ENCODE results near the gene ZC3H4. TPM values are rescaled to one million over a fixed set of nuclear protein-coding genes. Genes with fewer than 3 reads are reported as not detected.
"Not testable (repeated sequence)": the region's sequence is repeated elsewhere in the genome, so short reads cannot be mapped to it uniquely, and the experiment has no call there.

ZC3H4 gene
- total RNA-seq, 2 experiments from 2014 or later, result 84.3 to 86.0 TPM

DNA sequence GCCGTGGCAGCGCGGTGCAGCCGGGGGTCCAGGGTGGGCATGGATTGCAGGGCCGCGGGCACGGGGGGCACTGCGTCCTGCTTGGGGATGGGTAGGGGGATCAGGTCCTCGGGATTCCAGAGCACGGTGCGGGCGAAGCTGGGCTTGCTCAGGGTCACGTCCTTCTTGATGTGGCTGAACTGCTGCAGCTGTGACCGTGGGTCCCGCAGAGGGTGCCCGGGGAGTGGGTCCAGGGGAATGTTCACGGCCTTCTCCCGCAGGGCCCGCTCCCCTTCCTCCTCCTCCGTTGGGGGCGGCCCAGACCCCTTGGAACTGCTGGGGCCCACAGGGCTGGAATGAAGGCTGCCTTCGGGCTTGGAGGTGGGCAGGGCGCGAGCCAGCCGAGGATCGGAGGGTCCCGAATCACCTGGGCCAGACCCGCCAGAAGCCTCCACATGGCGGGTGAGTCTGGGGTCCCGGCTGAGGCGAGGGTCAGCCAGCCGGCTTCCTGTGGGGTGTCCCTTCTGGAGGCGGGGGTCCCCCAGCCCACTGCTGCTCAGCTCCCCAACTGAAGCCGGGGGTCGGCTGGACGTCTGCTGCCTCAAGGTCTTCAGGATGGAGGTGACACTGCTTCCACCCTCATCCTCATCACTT, 46.2 kb downstream of the ZC3H4 start:
- DNase-seq (no peak), ATAC-seq (ENCODE audit: low read depth) (no peak)
- no peak overlapping the region for H3K27ac Mint-ChIP-seq
- H3K9me3 Mint-ChIP-seq, result no peaks in the 10 kb centered on the region
- H3K4me1 Mint-ChIP-seq, result peaks cover 2% of the 10 kb centered on the region
- H3K36me3 Mint-ChIP-seq, result peaks cover 9% of the 10 kb centered on the region
- POLR2A ChIA-PET, result interaction anchor here (0.6 kb wide), 1 partner anchor 92 kb away, joined by 4 read pairs; no protein-coding TSS in a partner anchor
- no peak overlapping the region for H3K4me3 Mint-ChIP-seq
- no peaks in the 10 kb centered on the region for H3K27me3 Mint-ChIP-seq

DNA sequence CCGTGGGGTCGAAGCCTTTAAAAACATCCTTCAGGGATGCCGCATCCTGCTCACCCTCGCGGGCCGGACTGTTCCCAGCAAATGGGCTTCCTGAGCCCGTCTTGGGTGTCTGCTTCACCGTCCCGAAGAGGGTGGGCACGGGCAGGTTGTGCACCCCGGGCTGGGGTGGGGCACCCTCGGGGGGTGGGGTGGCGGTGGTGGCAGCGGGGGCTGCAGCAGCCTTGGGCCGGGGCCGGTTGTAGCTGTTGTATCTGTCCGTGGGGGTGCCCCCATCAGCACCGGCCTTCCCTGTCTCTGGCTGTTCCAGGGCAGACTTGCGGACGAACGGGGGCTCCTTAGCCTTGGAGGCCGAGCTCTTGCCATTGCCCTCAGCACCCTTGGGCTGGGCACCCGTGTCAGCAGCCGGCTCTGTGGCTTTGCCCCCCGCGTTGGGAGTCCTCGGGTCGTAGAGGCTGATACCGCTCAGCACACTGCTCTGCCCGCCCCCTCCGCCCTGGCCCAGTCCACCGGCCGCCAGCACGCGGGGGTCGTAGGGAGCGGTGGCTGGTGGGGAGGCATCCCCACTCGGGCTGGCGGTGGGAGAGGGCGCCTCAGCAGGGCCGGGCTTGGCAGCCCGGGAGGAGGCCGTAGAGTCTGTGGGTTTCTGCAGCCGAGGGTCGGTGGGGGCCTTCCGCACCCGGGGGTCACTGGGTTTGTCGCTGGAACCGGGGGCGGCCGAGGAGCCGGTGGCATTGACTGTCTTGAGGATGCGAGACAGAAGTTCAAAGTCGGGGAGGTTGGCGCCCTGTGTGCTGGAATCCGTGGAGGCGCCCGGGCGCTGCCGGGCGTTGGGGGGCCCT, 47.0 kb downstream of the ZC3H4 start:
- Mint-ChIP-seq H3K27ac (no peak overlapping the region), H3K9me3 (no peaks in the 10 kb centered on the region), H3K27me3 (no peaks in the 10 kb centered on the region), H3K4me3 (no peak overlapping the region), H3K36me3 (peaks cover 9% of the 10 kb centered on the region), H3K4me1 (peaks cover 2% of the 10 kb centered on the region)
- DNase-seq (no peak), ATAC-seq (ENCODE audit: low read depth) (peak; percentile 6)
- POLR2A ChIA-PET, result no interaction called here

DNA sequence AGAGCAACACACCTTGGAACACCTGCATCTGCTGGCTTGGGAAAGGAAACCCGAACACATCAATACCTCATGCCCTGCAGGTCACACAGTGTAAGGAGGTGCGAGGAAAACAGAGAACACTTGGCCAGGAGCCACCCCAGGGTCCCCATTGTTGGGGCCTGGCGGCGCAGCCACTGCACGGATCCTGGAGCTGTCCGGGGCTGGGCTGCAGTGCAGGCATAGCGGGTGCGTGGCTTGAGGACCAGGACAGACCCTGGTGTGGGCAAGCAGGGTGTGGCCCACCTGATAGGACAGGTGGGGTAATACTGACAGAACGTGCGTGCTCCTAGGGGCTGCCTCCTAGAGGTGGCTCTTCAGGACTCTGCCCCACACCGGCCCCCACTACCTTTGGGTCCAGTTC, 48.3 kb downstream of the ZC3H4 start:
- no peaks in the 10 kb centered on the region for H3K4me1 Mint-ChIP-seq
- ATAC-seq (ENCODE audit: low read depth) (no peak), DNase-seq (no peak)
- H3K36me3 Mint-ChIP-seq, result peaks cover 2% of the 10 kb centered on the region
- H3K4me3 Mint-ChIP-seq, result no peak overlapping the region
- H3K27ac Mint-ChIP-seq, result no peak overlapping the region
- no peaks in the 10 kb centered on the region for H3K27me3 Mint-ChIP-seq
- H3K9me3 Mint-ChIP-seq, result no peaks in the 10 kb centered on the region
- POLR2A ChIA-PET, result interaction anchor here (0.7 kb wide), 1 partner anchor 182 kb away, joined by 6 read pairs; no protein-coding TSS in a partner anchor

DNA sequence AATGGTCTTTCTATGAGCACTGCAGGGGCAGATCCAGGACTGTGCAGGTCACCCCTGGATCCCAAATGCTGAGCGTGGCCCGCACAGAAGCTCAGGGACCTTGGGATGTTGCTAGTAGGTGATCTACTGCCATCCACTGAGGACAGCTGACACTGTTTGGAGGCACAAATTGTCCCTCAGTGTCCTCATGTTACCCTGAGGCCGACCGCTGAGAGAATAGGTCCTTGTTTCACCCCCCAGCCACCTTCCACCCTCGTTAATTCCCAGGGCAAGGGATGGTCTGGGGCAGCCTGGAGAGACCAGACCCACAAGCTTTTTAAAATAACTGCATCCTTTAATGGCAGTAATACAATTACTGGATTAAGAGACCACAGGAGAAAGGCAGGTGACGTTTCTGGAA, 49.7 kb downstream of the ZC3H4 start:
- H3K36me3 Mint-ChIP-seq, result no peaks in the 10 kb centered on the region
- ATAC-seq (ENCODE audit: low read depth) (no peak), DNase-seq (no peak)
- POLR2A ChIA-PET, result interaction anchor here (0.6 to 1.0 kb wide), 3 partner anchors 30 to 50 kb away, joined by 3 read pairs; partner anchors contain the start of gene ZC3H4
- no peaks in the 10 kb centered on the region for H3K4me1 Mint-ChIP-seq
- H3K4me3 Mint-ChIP-seq, result no peak overlapping the region
- no peaks in the 10 kb centered on the region for H3K9me3 Mint-ChIP-seq
- H3K27me3 Mint-ChIP-seq, result no peaks in the 10 kb centered on the region
- H3K27ac Mint-ChIP-seq, result no peak overlapping the region

DNA sequence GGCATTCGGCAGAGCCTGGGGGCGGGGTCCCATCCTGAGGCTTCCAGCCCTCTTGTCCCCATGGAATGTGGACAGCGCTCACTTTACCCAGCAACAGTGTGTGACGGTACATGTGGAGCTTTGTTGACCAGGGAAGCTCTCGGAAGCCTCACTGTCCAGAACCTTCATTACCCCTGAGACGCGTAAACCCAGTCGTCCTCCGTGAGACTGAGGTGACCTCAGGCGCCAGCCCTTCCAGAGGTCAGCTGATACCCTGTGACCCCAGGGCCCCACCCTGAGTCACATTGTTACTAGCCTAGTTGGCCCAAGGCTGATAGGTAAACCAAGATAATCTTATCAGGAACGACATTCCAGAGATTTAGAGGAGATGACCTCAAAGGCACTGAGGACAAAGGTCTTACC, 55.0 kb downstream of the ZC3H4 start:
- DNase-seq, result no peak
- ATAC-seq (ENCODE audit: low read depth), result no peak
- Mint-ChIP-seq H3K4me1 (no peaks in the 10 kb centered on the region), H3K4me3 (no peak overlapping the region), H3K36me3 (no peaks in the 10 kb centered on the region), H3K9me3 (no peaks in the 10 kb centered on the region), H3K27ac (no peak overlapping the region), H3K27me3 (peaks cover 16% of the 10 kb centered on the region)
- POLR2A ChIA-PET, result interaction anchor here (3.2 kb wide), 1 partner anchor 11 kb away, joined by 10 read pairs; no protein-coding TSS in a partner anchor

DNA sequence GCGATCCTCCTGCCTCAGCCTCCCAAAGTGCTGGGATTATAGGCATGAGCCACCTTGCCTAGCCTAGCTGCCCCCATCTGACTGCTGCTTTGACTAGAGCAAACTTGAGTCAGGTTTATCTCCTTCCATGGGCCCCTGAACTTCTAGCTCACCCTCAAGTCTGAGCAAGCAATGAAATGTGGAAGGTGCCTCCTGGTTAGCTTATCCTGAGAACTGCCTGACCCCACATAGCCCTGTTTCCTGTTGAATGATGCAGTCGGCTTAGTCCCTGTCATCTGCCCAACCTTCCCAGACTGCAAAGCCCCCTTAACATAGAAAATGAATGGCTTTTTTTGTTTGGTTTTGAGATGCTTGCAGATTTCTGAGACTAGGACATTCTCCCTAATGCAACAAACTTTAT, 56.2 kb downstream of the ZC3H4 start:
- no peaks in the 10 kb centered on the region for H3K36me3 Mint-ChIP-seq
- no peaks in the 10 kb centered on the region for H3K9me3 Mint-ChIP-seq
- H3K27me3 Mint-ChIP-seq, result peaks cover 16% of the 10 kb centered on the region
- POLR2A ChIA-PET, result interaction anchor here (3.2 kb wide), 1 partner anchor 9 kb away, joined by 10 read pairs; no protein-coding TSS in a partner anchor
- no peak overlapping the region for H3K4me3 Mint-ChIP-seq
- no peak for ATAC-seq (ENCODE audit: low read depth)
- no peaks in the 10 kb centered on the region for H3K4me1 Mint-ChIP-seq
- no peak overlapping the region for H3K27ac Mint-ChIP-seq
- DNase-seq, result no peak

DNA sequence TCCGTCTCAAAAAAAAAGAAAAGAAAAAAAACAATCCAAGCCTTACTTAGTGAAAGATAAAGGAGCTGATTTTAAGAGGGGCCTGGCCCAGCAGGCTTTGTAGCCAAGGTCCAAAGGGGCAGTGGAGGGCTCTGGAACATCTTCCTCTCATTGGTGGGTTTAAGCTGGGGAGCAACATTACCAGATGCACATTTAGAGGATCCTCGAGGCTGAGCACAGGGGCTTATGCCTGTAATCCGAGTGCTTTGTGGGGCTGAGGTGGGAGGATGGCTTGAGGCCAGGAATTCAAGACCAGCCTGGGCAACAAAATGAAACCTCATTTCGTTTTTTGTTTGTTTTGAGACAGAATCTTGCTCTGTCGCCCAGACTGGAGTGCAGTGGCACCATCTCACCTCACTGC, 57.2 kb downstream of the ZC3H4 start:
- Mint-ChIP-seq H3K4me1 (no peaks in the 10 kb centered on the region), H3K36me3 (no peaks in the 10 kb centered on the region), H3K27me3 (peaks cover 16% of the 10 kb centered on the region), H3K9me3 (no peaks in the 10 kb centered on the region), H3K27ac (no peak overlapping the region), H3K4me3 (no peak overlapping the region)
- ATAC-seq (ENCODE audit: low read depth) (no peak), DNase-seq (no peak)
- POLR2A ChIA-PET, result interaction anchor here (1.3 kb wide), 1 partner anchor 57 kb away, joined by 3 read pairs; the partner anchor contains the start of gene ZC3H4

DNA sequence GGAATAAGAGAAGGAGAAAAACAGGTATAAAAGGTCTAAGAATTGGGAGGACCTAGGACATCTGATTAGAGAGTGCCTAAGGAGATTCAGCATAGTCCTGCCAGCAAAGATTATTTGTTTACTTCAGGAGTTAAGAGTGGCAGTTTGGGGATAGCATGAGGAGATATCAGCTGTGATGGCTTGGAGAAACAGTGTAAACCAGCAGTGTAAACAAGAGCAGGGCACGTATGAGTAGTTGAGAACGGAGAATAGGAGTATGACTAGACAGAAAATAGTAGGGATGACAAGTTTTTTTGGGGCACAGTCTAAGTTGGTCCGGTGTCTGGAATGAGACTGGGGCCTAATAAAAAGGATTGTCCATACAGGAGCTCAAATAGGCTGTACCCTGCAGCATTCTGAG, 63.0 kb downstream of the ZC3H4 start:
- H3K36me3 Mint-ChIP-seq; H3K27ac Mint-ChIP-seq; POLR2A ChIA-PET; DNase-seq; ATAC-seq (ENCODE audit: low read depth); H3K9me3 Mint-ChIP-seq; H3K4me3 Mint-ChIP-seq: not testable (repeated sequence)
- Mint-ChIP-seq H3K4me1 (peaks cover 18% of the 10 kb centered on the region), H3K27me3 (peaks cover 12% of the 10 kb centered on the region)

DNA sequence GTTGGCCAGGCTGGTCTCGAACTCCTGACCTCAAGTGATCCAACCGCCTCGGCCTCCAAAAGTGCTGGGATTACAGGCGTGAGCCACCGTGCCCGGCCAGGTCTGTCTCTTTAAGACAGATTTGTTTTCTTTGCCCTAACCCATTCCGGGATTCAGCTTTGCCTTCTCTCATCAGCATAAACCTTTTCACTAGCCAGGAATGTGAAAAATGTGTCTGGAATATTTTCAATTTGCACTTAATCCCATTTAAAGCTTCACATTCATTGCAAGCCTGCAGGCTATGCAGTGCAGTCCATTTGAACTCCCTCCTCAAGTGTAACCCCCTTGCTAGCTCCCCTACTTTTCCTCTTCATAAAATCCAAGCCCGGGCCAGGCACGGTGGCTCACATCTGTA, 64.3 kb downstream of the ZC3H4 start:
- peaks cover 18% of the 10 kb centered on the region for H3K4me1 Mint-ChIP-seq
- DNase-seq, result no peak
- no peaks in the 10 kb centered on the region for H3K36me3 Mint-ChIP-seq
- peak overlapping the region; percentile 94 for H3K27ac Mint-ChIP-seq
- no peaks in the 10 kb centered on the region for H3K9me3 Mint-ChIP-seq
- POLR2A ChIA-PET, result interaction anchor here (0.5 to 2.6 kb wide), 2 partner anchors 33 to 64 kb away, joined by 3 to 25 read pairs; partner anchors contain the start of gene ZC3H4
- peaks cover 5% of the 10 kb centered on the region for H3K27me3 Mint-ChIP-seq
- ATAC-seq (ENCODE audit: low read depth), result no peak
- peak overlapping the region; percentile 94 for H3K4me3 Mint-ChIP-seq

DNA sequence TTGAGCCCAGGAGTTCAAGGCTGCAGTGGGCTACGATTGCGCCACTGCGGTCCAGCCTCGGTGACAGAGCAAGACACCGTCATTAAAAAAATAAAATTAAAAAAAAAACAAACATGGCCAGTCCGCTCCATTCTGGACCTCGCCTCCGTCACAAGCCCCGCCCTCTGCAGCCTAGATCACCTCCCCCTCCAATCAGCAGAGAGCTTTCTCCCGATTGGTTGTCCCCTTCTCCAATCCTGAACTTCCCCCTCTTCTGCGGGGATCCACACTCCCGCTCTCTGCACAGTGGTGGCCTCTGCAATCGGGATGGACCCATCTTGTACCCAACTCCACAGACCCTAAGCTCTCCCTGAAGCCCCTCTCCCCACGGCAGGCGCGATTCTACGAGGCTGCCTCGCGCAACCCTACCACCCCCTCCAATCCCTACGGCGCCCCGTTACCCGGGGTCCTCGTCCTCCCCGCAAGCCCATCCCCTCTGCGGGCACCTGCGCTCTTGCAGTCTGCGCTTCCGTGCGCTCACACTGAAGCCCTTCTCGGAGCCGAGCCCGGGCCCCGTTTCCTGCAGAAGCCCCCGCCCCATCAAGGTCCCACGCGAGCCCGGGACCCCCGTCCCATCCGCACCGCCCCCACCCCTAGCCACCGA, 65.7 kb downstream of the ZC3H4 start:
- H3K4me1 Mint-ChIP-seq, result peaks cover 18% of the 10 kb centered on the region
- H3K27me3 Mint-ChIP-seq, result no peaks in the 10 kb centered on the region
- H3K4me3 Mint-ChIP-seq, result peak overlapping the region; percentile 97
- ATAC-seq (ENCODE audit: low read depth), result peak; percentile 56
- H3K36me3 Mint-ChIP-seq, result no peaks in the 10 kb centered on the region
- POLR2A ChIA-PET, result interaction anchor here (0.5 to 2.6 kb wide), 18 partner anchors 11 to 226 kb away, joined by 3 to 25 read pairs (median 4); partner anchors contain the start of genes AP2S1, INAFM1, SAE1 and ZC3H4
- H3K27ac Mint-ChIP-seq, result peak overlapping the region; percentile 95
- DNase-seq, result peak; percentile 78
- H3K9me3 Mint-ChIP-seq, result no peaks in the 10 kb centered on the region

DNA sequence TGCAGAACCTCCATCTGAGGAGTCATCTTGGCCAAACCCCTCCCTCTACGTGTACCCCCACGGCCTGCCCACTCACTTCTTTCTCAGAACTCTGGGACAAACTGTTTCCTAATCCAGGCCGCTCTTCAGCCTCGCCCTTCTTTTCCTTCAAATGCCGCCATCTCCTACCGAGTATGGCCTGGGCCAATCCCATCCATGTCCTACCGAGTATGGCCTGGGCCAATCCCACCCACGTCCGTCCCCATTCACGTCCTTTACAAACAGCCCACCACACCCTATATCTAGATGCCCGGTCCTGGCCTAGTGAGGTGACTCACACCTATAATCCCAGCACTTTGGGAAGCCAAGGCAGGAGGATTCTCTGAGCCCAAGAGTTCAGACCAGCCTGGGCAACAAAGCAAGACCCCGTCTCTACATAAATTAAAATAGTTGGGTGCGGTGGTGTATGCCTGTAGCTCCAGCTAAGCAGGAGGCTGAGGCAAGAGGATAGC, 66.3 kb downstream of the ZC3H4 start:
- H3K36me3 Mint-ChIP-seq, result no peaks in the 10 kb centered on the region
- DNase-seq (no peak), ATAC-seq (ENCODE audit: low read depth) (no peak)
- no peaks in the 10 kb centered on the region for H3K9me3 Mint-ChIP-seq
- POLR2A ChIA-PET, result interaction anchor here (0.5 to 2.6 kb wide), 17 partner anchors 11 to 227 kb away, joined by 3 to 25 read pairs (median 5); partner anchors contain the start of genes AP2S1, INAFM1, SAE1 and ZC3H4
- peak overlapping the region; percentile 97 for H3K4me3 Mint-ChIP-seq
- H3K27me3 Mint-ChIP-seq, result no peaks in the 10 kb centered on the region
- H3K27ac Mint-ChIP-seq, result peak overlapping the region; percentile 95
- H3K4me1 Mint-ChIP-seq, result peaks cover 18% of the 10 kb centered on the region

DNA sequence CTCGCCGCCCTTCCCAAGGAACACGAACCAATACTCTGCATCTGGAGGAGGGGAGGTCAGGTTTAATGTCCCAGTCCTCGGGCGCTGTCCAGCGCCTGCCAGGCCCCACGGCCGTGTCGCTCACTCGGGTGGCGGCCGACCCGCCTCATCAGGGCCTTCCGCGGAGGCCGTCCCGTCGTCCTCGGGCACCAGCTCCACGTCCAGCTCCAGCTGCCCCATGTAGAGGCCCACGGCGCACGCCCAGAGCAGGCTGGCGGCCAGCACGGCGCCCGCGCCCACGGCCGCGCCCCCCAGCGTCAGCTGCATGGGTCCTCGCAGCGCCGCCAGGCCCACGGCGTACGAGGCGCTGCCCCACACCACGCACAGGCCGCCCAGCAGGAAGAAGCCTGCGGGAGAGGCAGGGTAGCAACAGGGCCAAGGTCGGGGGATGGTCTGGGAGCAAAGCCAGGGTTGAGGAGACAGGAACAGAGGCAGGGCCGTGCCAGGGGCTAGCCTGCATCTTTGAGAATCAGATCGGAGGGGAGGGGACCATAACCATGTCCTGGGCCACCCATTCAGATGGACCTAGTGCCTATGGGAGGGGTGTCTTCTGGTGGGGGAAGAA, 67.6 kb downstream of the ZC3H4 start:
- Mint-ChIP-seq H3K4me1 (peaks cover 18% of the 10 kb centered on the region), H3K27ac (no peak overlapping the region), H3K4me3 (no peak overlapping the region), H3K36me3 (no peaks in the 10 kb centered on the region), H3K27me3 (no peaks in the 10 kb centered on the region), H3K9me3 (no peaks in the 10 kb centered on the region)
- DNase-seq (no peak), ATAC-seq (ENCODE audit: low read depth) (no peak)
- POLR2A ChIA-PET, result no interaction called here
